K562 (cell line): Measurements from ENCODE around the gene SPHK2. TPM values are rescaled to one million over a fixed set of nuclear protein-coding genes. Genes with fewer than 3 reads are reported as not detected.

Experiments used
- CEBPZ ChIP-seq: fragments of 150-350 bp; IDR thresholded peaks from 2 replicates; pipeline ENCODE4 v1.6.1; 2014; ENCODE audit warnings: low read depth, mild to moderate bottlenecking, low read length, borderline replicate concordance
- EHMT2 ChIP-seq: fragments of 450-650 bp; IDR thresholded peaks from 2 replicates; pipeline ENCODE4 v1.6.1; 2018; ENCODE audit warnings: antibody characterized with exemption
- EP300 ChIP-seq: IDR thresholded peaks from 2 replicates; pipeline ENCODE4 v1.6.1; 2012; ENCODE audit warnings: low read length, improper control_type of control experiment
- ERF ChIP-seq: fragments of 450-650 bp; formaldehyde crosslinking; IDR thresholded peaks from 2 replicates; pipeline ENCODE4 v1.4.0; 2020; ENCODE audit warnings: mild to moderate bottlenecking, mixed read lengths
- HEY1 ChIP-seq: fragments of 250-450 bp; sonication (Bioruptor Pico); IDR thresholded peaks from 2 replicates; pipeline ENCODE4 v1.5.0; 2020; ENCODE audit warnings: mild to moderate bottlenecking, moderate library complexity, borderline replicate concordance
- IRF1 ChIP-seq: sonication (generic); formaldehyde crosslinking; IDR thresholded peaks from 2 replicates; pipeline ENCODE4 v1.8.0; 2022; ENCODE audit warnings: missing genetic modification reagents, mild to moderate bottlenecking, borderline replicate concordance
- KDM5B ChIP-seq: fragments of 200-600 bp; sonication (generic); IDR thresholded peaks from 2 replicates; pipeline ENCODE4 v1.6.1; 2012; ENCODE audit warnings: low read depth, mild to moderate bottlenecking, moderate library complexity, low read length, control low read depth, inconsistent platforms; ENCODE audit not compliant: insufficient replicate concordance
- MAFG ChIP-seq: fragments of 450-650 bp; conservative IDR thresholded peaks from 2 replicates; pipeline ENCODE4 v1.6.1; 2016; ENCODE audit warnings: missing genetic modification characterization, missing compliant biosample characterization
- MCM3 ChIP-seq: fragments of 450-650 bp; IDR thresholded peaks from 2 replicates; pipeline ENCODE4 v1.6.1; 2016
- MCM5 ChIP-seq: fragments of 450-650 bp; IDR thresholded peaks from 2 replicates; pipeline ENCODE4 v1.6.1; 2016; ENCODE audit warnings: low read depth
- MITF ChIP-seq: IDR thresholded peaks from 2 replicates; pipeline ENCODE4 v1.6.1; 2014; ENCODE audit warnings: antibody characterized with exemption
- NUFIP1 ChIP-seq: fragments of 450-650 bp; IDR thresholded peaks from 2 replicates; pipeline ENCODE4 v1.6.1; 2018; ENCODE audit not compliant: partially characterized antibody
- PHB ChIP-seq: fragments of 250-450 bp; sonication (Bioruptor Pico); IDR thresholded peaks from 2 replicates; pipeline ENCODE4 v1.5.0; 2021
- RBM14 ChIP-seq: fragments of 200-400 bp; formaldehyde crosslinking; IDR thresholded peaks from 2 replicates; pipeline ENCODE4 v1.6.1; 2018; ENCODE audit warnings: low read depth, mild to moderate bottlenecking, low read length, moderate library complexity, borderline replicate concordance; ENCODE audit not compliant: insufficient read depth
- RFX7 ChIP-seq: fragments of 250-450 bp; sonication (Bioruptor Pico); IDR thresholded peaks from 2 replicates; pipeline ENCODE4 v1.5.1; 2021; ENCODE audit warnings: mild to moderate bottlenecking
- SIRT6 ChIP-seq: IDR thresholded peaks from one replicate; pipeline ENCODE4 v1.6.1; 2012; ENCODE audit warnings: low read depth, mild to moderate bottlenecking, control low read depth, inconsistent platforms, low read length, moderate library complexity
- SRF ChIP-seq, 2 experiments: fragments of 250-450, 450-650 bp in 1 of 2; sonication (Bioruptor Pico) in 1 of 2; sonication (generic) in 1 of 2; formaldehyde crosslinking; IDR thresholded peaks; 2 replicates each; pipeline versions ENCODE4 v1.5.0 to v1.5.1; 2020 to 2022; ENCODE audit warnings: mild to moderate bottlenecking in 1 of 2, missing genetic modification reagents in 1 of 2
- ZBED1 ChIP-seq: IDR thresholded peaks from 2 replicates; pipeline ENCODE4 v1.6.1; 2014
- ZBTB33 ChIP-seq: sonication (generic); formaldehyde crosslinking; IDR thresholded peaks from 2 replicates; pipeline ENCODE4 v1.8.1; 2023; ENCODE audit warnings: mild to moderate bottlenecking, missing genetic modification reagents
- ZNF121 ChIP-seq: sonication (generic); formaldehyde crosslinking; conservative IDR thresholded peaks from 2 replicates; pipeline ENCODE4 v1.8.0; 2022; ENCODE audit warnings: missing genetic modification reagents
- ZNF232 ChIP-seq: sonication (generic); formaldehyde crosslinking; IDR thresholded peaks from 2 replicates; pipeline ENCODE4 v1.8.0; 2022; ENCODE audit warnings: mild to moderate bottlenecking, missing genetic modification reagents
- ZNF717 ChIP-seq: fragments of 250-450 bp; sonication (Bioruptor Pico); IDR thresholded peaks from 2 replicates; pipeline ENCODE4 v1.5.0; 2021
- polyA plus RNA-seq, 8 experiments: library from polyadenylated mRNA; depleted of rRNA in 4 of 8; stranded (reverse) in 5 of 8; unstranded in 3 of 8; fragments of >200 nt; fragmentation: Nextera tagmentation in 2 of 8; fragmentation: Illumina TruSeq in 1 of 8; extraction: Ambion mirVana in 2 of 8; extraction: Trizol in 1 of 8; gene quantifications; 2 replicates each; pipeline versions ENCODE4 v1.2.1 to v1.2.3, GENCODE V29; 2011 to 2014; ENCODE audit warnings: inconsistent platforms in 1 of 8, missing spikeins in 1 of 8
- total RNA-seq, 7 experiments: library from RNA; depleted of rRNA in 6 of 7; stranded (reverse); fragments of >200 nt in 6 of 7; fragmentation: Illumina TruSeq in 2 of 7; extraction: Trizol in 2 of 7; gene quantifications; 2 replicates each; pipeline versions ENCODE4 v1.2.1 to v1.2.3, GENCODE V29; 2011 to 2021; ENCODE audit warnings: low replicate concordance in 1 of 7

Gene SPHK2
- total and polyA plus RNA-seq, 9 of the 15 experiments (the other 6 are each of a cell fraction or from before 2014, with no cell fraction given) = 0.10 to 15.2 (median 2.9) TPM

GRCh38 chr19:48614436-48615230, 4.7 kb upstream of the SPHK2 start, which contains the start of gene FAM83E (continued):
- no peak for TF ChIP-seq IRF1 (CRISPR knock-in tag)
- no peak for TF ChIP-seq ZBTB33 (CRISPR knock-in tag)
- TF ChIP-seq RFX7 (CRISPR knock-in tag) = 0 out of 2 replicates have a peak, but pooled peaks have one; percentile 5
- TF ChIP-seq ZNF717 (CRISPR knock-in tag) = peak; percentile 87; the same call in 1 of the 2 replicates
- no peak for TF ChIP-seq MITF
- no peak for TF ChIP-seq SRF (CRISPR knock-in tag; IDR thresholded peaks at IDR 0.05)
- peak; percentile 96 for TF ChIP-seq ERF (CRISPR knock-in tag)
- no peak for TF ChIP-seq CEBPZ
- no peak for TF ChIP-seq EHMT2
- TF ChIP-seq MAFG (tag) = no peak
- TF ChIP-seq EP300 = no peak
- TF ChIP-seq KDM5B = no peak
- peak; percentile 50; the same call in 1 of the 2 replicates for TF ChIP-seq ZBED1
- no peak for TF ChIP-seq RBM14
- no peak for TF ChIP-seq NUFIP1
- TF ChIP-seq MCM5 = no peak
- no peak for TF ChIP-seq ZNF121
- TF ChIP-seq MCM3 = no peak
- TF ChIP-seq PHB (CRISPR knock-in tag) = 0 out of 2 replicates have a peak, but pooled peaks have one; percentile 74
- TF ChIP-seq SIRT6 = peak; percentile 89
- no peak for TF ChIP-seq ZNF232 (CRISPR knock-in tag)
- TF ChIP-seq HEY1 (CRISPR knock-in tag) = no peak
